GM21360 (cell line): ENCODE results near the gene PTK6.
"Not testable (repeated sequence)": the region's sequence is repeated elsewhere in the genome, so short reads cannot be mapped to it uniquely, and the experiment has no call there.

Source experiments
- ATAC-seq: cut with Tn5 transposase; IDR thresholded peaks from one replicate; pipeline ENCODE4 v1.9.1; 2021; ENCODE audit warnings: mild to moderate bottlenecking, moderate library complexity; ENCODE audit not compliant: unreplicated experiment

The PTK6 gene

DNA sequence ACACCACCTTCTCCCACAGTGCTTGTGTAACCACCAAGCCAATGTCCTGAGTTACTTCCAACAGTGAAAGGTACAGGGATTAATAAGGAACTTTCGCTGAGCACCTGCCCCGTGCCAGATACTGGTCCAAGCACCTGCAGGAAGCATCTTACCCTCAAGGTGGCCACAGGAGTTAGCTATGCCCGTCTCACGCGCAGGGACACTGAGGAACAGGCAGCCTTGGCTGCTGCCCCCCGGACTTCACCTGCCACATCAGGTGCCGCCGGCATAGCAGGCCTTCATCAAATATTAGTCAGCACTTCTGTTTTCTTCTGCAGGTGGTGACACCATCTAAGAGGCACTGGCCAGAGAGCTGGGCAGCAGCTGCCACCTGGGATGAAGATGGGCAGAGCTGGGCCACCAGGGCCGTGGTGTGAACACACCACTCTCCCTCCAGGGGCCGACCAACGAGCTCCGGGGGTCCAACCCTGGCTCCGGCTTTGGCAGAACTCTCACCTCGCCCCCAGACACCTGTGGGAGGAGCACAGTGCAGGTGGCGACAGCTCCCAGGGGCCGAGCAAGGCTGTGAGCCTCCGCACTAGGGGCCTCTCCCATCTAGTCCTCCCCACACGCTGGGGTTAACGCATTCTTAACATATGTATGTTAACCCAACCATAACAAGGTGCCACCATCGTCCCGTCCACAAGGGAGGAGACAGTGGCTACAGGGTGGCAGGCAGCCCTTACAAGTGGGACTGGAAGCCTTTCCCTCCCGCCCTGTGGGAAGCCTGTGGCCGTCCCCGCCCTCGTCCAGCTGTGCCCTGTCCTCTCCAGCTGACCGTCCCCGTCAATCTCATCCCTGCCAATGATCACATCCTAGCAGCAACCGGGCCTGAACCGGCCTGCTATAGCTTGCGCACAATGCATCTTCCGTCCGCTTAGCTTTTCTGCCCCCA lies 19.5 kb downstream of the PTK6 start:
- ATAC-seq, result no peak

DNA sequence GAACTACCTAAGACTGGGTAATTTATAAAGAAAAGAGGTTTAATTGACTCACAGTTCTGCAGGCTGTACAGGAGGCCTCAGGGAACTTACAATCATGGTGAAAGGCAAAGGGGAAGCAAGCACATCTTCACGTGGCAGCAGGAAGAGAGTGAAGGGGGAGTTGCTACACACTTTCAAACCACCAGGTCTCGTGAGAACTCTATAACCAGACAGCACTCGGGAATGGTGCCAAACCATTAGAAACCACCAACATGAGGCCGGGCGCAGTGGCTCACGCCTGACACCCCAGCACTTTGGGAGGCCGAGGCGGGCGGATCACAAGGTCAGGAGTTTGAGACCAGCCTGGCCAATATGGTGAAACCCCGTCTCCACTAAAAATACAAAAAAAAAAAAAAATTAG lies 22.7 kb downstream of the PTK6 start:
- not testable (repeated sequence) for ATAC-seq

DNA sequence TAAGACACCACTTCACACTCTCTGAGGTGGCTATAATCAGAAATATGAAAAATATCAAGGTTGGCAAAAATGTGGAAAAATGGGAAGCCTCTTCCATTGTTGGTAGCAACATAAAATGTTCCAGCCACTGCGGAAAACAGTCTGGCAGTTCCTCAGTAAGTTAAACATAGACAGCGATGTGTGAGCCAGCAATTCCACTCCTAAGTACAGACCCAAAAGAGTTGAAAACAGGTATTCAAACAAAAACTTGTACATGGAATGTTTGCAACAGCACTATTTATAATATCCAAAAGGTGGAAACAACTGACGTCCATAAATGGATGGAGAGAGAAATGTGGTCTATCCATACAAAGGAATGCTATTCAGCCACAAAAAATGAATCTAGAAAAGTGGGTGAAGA lies 24.0 kb downstream of the PTK6 start:
- no peak for ATAC-seq

GRCh38 chr20:63509088-63509564 lies 28.1 kb downstream of the PTK6 start:
- no peak for ATAC-seq

DNA sequence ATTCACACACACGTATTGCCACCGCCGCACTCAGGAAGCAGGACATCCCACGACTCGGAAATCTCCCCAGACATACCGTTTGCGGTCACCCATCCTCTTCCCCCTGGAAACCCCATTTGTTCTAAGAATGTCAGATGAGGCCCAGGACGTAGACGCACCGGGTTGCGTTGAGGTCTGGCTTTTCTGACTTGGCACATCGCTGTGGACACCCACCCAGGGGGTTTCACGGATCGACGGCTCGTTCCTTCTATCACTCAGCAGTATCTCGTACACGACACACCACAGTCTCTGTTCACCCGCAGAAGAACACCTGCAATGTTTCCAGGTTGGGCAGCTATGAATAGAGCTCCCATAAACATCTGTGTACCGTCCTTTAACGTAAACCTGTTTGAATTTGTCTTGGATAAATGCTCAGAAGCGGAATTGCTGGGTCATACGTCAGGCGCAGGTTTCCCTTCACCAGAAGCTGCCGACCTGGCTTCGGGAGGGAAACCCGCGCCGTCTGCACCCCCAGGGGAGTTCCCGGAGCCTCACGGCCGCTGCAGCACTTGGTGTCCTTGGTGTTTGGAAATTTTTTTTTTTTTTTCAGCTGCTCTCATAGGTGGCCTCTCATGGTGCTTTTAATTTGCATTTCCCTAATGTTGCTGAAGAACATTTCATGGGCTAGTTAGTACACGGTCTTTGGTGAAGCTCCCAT lies 29.0 kb downstream of the PTK6 start:
- no peak for ATAC-seq

GRCh38 chr20:63507083-63507743 lies 30.0 kb downstream of the PTK6 start:
- ATAC-seq, result no peak

GRCh38 chr20:63505723-63506122 lies 31.5 kb downstream of the PTK6 start:
- ATAC-seq, result no peak

- ATAC-seq, result no peak
These were observed 31.9 kb downstream of the PTK6 start for GRCh38 chr20:63505281-63505680.

- ATAC-seq, result no peak
These were observed 32.5 kb downstream of the PTK6 start for GRCh38 chr20:63504642-63505041.

- no peak for ATAC-seq
These were observed 33.7 kb downstream of the PTK6 start for GRCh38 chr20:63503524-63503923.

DNA sequence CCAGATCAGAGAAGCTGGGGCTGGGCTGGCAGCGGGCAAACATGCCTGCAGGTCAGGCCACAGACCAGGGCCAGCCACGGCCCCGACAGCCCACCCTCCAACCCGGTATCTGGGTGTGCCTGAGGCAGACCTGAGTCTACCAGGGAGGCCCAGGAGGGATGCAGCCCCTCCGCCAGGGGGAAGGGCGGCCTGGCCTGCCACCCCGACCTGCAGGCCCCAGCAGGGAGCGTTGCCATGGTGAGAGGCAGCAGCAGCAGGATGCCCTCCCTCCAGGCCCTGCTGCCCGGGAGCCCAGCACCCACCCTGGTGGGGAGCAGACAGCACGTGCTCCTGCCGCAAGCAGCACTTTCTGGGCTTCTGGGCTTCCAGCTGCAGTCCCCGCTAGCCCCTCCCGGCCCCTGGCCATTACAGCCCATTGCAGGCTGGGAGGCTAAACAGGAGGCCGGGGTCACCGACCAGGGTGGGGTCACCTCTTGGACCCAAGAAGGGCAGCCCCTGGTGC lies 34.5 kb downstream of the PTK6 start:
- ATAC-seq, result no peak

- no peak for ATAC-seq
These were observed 35.1 kb downstream of the PTK6 start for GRCh38 chr20:63501818-63502670.

- no peak for ATAC-seq
These were observed 36.0 kb downstream of the PTK6 start for GRCh38 chr20:63500902-63501817.

DNA sequence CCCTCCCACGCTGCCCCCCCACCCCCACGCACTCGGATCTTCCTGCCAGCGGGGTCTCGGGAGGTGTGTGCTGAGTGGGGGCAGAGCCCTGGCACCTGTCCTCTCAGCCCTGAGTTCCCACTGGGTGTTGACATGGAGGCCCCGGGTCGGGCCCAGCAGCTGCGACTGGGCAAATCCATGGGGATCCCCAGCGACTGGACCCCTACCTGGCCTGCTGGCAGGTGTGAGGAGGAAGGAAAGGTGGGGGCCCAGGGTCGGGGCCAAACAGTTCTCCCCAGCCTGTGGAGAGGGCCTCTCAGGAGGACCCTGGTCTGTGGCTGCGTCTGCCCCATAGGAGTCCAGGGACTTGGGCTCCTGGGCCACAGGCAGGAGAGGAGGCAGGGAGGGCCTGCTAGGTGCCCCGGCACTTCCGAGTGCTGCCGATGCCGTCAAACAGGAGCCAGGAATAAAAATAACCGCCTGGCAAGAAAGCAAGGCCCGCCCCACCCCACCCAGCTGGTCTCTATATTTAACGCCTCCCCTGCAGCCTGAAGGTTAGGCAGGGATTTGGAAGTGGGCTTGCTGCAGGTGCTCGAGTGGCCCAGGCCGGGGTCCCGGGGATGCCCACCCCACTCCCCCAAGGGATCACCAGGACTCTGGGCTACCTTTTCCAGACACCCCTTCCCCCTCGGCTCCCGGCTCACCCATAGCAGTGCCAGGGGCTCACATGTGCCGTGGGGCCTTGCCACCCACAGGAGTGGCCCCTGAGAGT lies 36.9 kb downstream of the PTK6 start:
- no peak for ATAC-seq

GRCh38 chr20:63499338-63499969 lies 37.7 kb downstream of the PTK6 start:
- no peak for ATAC-seq

DNA sequence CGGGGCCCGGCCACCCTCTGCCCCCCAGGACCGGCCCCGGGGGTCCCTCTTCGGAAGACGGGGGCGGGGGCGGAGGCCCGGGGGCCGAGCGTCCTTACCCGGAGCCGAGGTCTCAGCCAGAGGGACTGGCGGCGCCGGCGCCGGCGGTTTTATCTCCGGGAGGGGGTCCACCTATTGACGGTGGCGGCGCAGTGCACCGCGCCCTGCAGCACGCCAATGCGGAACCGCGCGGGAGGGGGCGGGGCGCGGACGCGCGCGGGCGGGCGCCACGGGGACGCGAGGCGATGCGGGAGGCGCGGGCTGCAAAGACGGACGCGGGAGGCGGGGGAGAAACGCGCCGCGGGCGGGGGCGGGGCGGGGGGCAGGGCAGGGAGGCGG lies 38.2 kb downstream of the PTK6 start, which contains the start of gene EEF1A2:
EEF1A2 (minus strand) TSS at position 124 of the 378 bp plus-strand sequence. CDS start 1,320 bp downstream, outside the sequence.
- ATAC-seq, result no peak

DNA sequence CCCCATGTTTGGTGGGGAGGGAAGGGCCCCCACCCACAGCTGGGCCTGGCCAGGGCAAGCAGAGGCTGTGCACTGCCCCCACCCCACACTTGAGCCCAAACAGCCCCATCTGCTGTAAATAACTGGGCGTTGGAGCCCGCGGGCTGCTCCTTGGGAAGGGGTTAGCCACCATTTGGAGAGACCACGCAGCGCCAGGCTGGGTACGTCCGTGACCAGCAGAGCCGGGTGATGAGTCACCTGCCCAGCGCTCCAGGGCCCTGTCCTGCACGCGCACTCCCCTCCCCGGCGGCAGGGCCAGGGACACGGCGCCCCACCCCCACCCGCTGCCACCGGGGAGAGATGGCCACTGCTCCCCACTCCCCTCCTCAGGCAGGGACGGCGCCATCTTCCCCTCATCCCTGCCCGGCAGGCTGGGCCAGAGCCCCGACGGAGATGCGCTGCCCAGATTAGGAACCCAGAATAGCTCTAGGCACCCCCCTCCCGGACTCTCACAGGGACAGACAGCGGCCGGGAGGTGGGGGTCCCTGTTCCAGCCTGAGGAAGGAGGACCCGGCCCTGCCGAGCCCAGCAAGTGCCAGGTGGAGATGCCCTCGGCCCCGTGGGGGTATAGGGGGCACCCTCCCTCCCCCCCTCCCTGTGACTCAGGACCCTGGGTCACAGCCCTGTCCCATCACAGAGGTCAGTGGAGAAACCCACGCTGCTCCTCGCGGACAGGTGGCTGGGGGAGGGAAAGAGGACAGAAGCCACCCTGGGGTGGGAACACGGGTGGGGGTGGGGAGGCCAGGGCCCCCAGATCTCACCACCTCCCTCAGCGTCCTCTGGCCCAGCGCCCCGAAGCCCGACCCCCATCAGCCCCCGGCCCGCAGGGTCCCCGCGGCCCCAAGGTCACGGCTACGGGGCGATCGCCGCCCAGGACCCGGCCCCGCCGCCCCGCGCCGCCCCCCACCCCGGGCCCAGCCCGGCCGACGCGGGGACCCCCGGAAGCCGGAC lies 38.9 kb downstream of the PTK6 start:
- no peak for ATAC-seq
